GM12891 (cell line): Measurements from ENCODE around the gene TEX101.

Experiments
- PAX5 ChIP-seq: IDR thresholded peaks from 2 replicates; pipeline ENCODE4 v1.6.1; 2011; ENCODE audit warnings: low read length, moderate library complexity, mild to moderate bottlenecking; ENCODE audit not compliant: insufficient read depth, severe bottlenecking
- POLR2A ChIP-seq: IDR thresholded peaks from 2 replicates; pipeline ENCODE4 v1.6.1; 2011; ENCODE audit warnings: low read depth, low read length, control low read depth
- POLR2AphosphoS5 ChIP-seq: IDR thresholded peaks from 2 replicates; pipeline ENCODE4 v1.6.1; 2011; ENCODE audit warnings: low read depth, low read length, control low read depth
- TAF1 ChIP-seq: IDR thresholded peaks from 2 replicates; pipeline ENCODE4 v1.6.1; 2011; ENCODE audit warnings: low read depth, low read length, control low read depth

- no peak for TF ChIP-seq POLR2AphosphoS5
- no peak for TF ChIP-seq TAF1
- no peak for TF ChIP-seq POLR2A
- TF ChIP-seq PAX5 = no peak
Measured at GRCh38 chr19:43380008-43380407, 34.7 kb upstream of the TEX101 start.
